Natural killer cell (primary cell): Measurements from ENCODE around the gene MICALL1. TPM values are rescaled to one million over a fixed set of nuclear protein-coding genes. Genes with fewer than 3 reads are reported as not detected.

Experiments used
- ATAC-seq, 3 donors: fragments of 150-1000 bp in 2 of 3; fragments of 200-7000 bp in 1 of 3; cut with Tn5 transposase; 1 replicate in 1 of 3; 2 replicates in 2 of 3; pipeline ENCODE4 v1.10.0; 2021; ENCODE audit warnings: mild to moderate bottlenecking in 2 of 3, moderate library complexity in 2 of 3
- DNase-seq, 2 donors: peaks; one replicate each; pipeline versions ENCODE4 v3.0.0 to v3.0.0-alpha.2; 2013 to 2021; ENCODE audit warnings: mixed read lengths in 1 of 2
- H3K27ac ChIP-seq: one replicate; pipeline ENCODE4 v1.5.1; 2013; ENCODE audit warnings: mild to moderate bottlenecking, low read length
- H3K27me3 ChIP-seq: one replicate; pipeline ENCODE4 v1.6.1; 2013; ENCODE audit warnings: low read length; ENCODE audit not compliant: control insufficient read depth, insufficient read depth
- H3K36me3 ChIP-seq: one replicate; pipeline ENCODE4 v1.6.1; 2013; ENCODE audit warnings: low read length; ENCODE audit not compliant: control insufficient read depth, insufficient read depth
- H3K4me1 ChIP-seq: one replicate; pipeline ENCODE4 v1.6.1; 2013; ENCODE audit warnings: low read length; ENCODE audit not compliant: control insufficient read depth, insufficient read depth
- H3K4me3 ChIP-seq: one replicate; pipeline ENCODE4 v1.5.1; 2013; ENCODE audit warnings: low read length
- H3K9me3 ChIP-seq: one replicate; pipeline ENCODE4 v1.6.1; 2013; ENCODE audit warnings: low read length; ENCODE audit not compliant: control insufficient read depth, insufficient read depth
- H3K27ac Mint-ChIP-seq, 2 donors: one replicate each; pipeline ENCODE4 v1.8.0; 2022; ENCODE audit warnings: mild to moderate bottlenecking in 2 of 2, mixed read lengths in 2 of 2, moderate library complexity in 1 of 2
- H3K27me3 Mint-ChIP-seq, 2 donors: one replicate each; pipeline ENCODE4 v1.8.0; 2022; ENCODE audit warnings: low read depth in 2 of 2, mixed read lengths in 2 of 2
- H3K36me3 Mint-ChIP-seq: one replicate; pipeline ENCODE4 v1.8.0; 2022; ENCODE audit warnings: mixed read lengths
- H3K4me1 Mint-ChIP-seq, 2 donors: one replicate each; pipeline ENCODE4 v1.8.0; 2022; ENCODE audit warnings: mixed read lengths in 2 of 2
- H3K4me3 Mint-ChIP-seq: one replicate; pipeline ENCODE4 v1.8.0; 2022; ENCODE audit warnings: mild to moderate bottlenecking, moderate library complexity, mixed read lengths
- H3K9me3 Mint-ChIP-seq, 2 donors: one replicate each; pipeline ENCODE4 v1.8.0; 2022; ENCODE audit warnings: mixed read lengths in 2 of 2
- WGBS: methylation state at CpG from one replicate; pipeline ENCODE4 v1.1.7; 2013; ENCODE audit warnings: missing lambda C conversion rate; ENCODE audit not compliant: insufficient coverage; 5-methylcytosine and 5-hydroxymethylcytosine counted together
- intact Hi-C: fragments of 100-400 bp; cut with micrococcal nuclease; formaldehyde crosslinking; loops from one replicate; pipeline ENCODE4 v1.14.2; 2022
- total RNA-seq, 4 donors: library from RNA; stranded (reverse); fragments of 120-200 nt in 1 of 4; gene quantifications; one replicate each; pipeline versions ENCODE4 v1.2.3 to v1.2.4, GENCODE V29; 2013 to 2022
- TF ChIP-seq, protein P1 (sequence below): fragments of 200-600 bp; IDR thresholded peaks from one replicate; pipeline ENCODE4 v1.8.0; 2022; ENCODE audit warnings: antibody characterized with exemption

Gene MICALL1
- total RNA-seq, 3 donors from 2014 or later (not counting 1 experiment from before 2014, with no cell fraction given): 24.6 to 34.3 (median 32.4) TPM

DNA sequence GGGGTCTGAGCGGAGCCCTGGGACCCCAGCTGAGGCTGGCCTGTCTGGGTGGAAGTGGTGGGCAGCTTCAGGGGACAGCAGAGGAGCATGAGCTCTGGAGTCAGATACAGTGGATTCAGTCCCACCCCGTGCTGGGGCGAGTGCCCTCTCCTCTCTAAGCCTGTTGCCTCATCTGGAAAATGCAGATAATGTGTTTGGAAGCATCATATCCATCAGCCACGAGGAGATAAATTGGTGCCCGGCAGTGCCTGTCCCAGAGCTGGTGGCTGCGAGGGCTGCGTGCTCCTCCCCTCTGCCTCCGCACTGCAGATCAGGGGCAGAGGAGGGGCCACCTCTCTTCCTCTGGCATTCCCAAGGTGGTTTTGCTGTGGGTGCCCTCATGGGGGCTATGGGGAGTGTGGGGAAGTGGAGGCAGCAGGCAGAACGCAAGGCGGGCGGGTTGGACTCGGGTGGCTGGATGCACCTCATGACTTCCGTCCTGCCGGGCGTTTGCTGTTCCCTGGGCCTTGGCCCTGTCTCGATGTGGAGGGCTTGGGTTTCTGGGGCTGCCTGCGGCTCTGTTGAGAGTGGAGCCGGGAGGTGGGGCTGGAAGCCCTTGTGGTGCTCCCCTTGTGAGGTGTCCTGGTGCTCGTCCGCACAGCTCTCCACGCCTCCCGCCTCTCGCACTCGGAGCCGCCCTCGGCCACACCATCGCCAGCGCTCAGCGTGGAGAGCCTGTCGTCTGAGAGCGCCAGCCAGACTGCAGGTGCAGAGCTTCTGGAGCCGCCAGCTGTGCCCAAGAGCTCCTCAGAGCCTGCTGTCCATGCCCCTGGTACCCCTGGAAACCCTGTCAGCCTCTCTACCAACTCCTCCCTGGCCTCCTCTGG is 20.9 kb downstream of the MICALL1 start:
- no peaks in the 10 kb centered on the region for H3K27me3 Mint-ChIP-seq
- Histone ChIP-seq H3K4me3 (no peak overlapping the region), H3K27ac (no peak overlapping the region), H3K36me3 (peaks cover 47% of the 10 kb centered on the region), H3K9me3 (no peaks in the 10 kb centered on the region), H3K4me1 (no peaks in the 10 kb centered on the region), H3K27me3 (no peaks in the 10 kb centered on the region)
- H3K9me3 Mint-ChIP-seq: no peaks in the 10 kb centered on the region
- intact Hi-C loops: no loop called here
- ATAC-seq (no peak), DNase-seq (no peak)
- no peak overlapping the region for H3K4me3 Mint-ChIP-seq
- no peaks in the 10 kb centered on the region for H3K36me3 Mint-ChIP-seq
- no peak overlapping the region for H3K27ac Mint-ChIP-seq
- H3K4me1 Mint-ChIP-seq: peaks cover 0 to 4% of the 10 kb centered on the region in 2 donors
- TF ChIP-seq, protein P1, sequence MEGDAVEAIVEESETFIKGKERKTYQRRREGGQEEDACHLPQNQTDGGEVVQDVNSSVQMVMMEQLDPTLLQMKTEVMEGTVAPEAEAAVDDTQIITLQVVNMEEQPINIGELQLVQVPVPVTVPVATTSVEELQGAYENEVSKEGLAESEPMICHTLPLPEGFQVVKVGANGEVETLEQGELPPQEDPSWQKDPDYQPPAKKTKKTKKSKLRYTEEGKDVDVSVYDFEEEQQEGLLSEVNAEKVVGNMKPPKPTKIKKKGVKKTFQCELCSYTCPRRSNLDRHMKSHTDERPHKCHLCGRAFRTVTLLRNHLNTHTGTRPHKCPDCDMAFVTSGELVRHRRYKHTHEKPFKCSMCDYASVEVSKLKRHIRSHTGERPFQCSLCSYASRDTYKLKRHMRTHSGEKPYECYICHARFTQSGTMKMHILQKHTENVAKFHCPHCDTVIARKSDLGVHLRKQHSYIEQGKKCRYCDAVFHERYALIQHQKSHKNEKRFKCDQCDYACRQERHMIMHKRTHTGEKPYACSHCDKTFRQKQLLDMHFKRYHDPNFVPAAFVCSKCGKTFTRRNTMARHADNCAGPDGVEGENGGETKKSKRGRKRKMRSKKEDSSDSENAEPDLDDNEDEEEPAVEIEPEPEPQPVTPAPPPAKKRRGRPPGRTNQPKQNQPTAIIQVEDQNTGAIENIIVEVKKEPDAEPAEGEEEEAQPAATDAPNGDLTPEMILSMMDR: no peak
- WGBS: 97% methylated on average over 32 of the region's 32 CpGs

DNA sequence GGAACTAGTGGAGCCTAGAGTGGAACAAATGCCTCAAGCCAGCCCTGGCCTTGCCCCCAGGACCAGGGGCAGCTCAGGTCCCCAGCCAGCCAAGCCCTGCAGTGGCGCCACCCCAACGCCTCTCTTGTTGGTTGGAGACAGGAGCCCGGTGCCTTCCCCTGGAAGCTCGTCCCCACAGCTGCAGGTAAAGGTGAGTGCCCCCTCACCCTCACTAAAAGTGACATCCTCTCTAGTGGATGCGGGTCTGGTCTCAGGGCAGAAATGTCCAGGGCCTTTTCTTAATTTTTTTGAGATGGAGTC is 21.5 kb downstream of the MICALL1 start:
- Histone ChIP-seq H3K27me3 (no peaks in the 10 kb centered on the region), H3K4me3 (no peak overlapping the region), H3K36me3 (peaks cover 49% of the 10 kb centered on the region), H3K4me1 (no peaks in the 10 kb centered on the region), H3K27ac (no peak overlapping the region), H3K9me3 (no peaks in the 10 kb centered on the region)
- H3K36me3 Mint-ChIP-seq: no peaks in the 10 kb centered on the region
- WGBS: over 99% methylated on average over 5 of the region's 5 CpGs
- no peaks in the 10 kb centered on the region for H3K9me3 Mint-ChIP-seq
- no peak for DNase-seq
- H3K4me1 Mint-ChIP-seq: peaks cover 0 to 4% of the 10 kb centered on the region in 2 donors
- intact Hi-C loops: no loop called here
- ATAC-seq: no peak
- TF ChIP-seq, protein P1: no peak
- no peak overlapping the region for H3K4me3 Mint-ChIP-seq
- no peak overlapping the region for H3K27ac Mint-ChIP-seq
- no peaks in the 10 kb centered on the region for H3K27me3 Mint-ChIP-seq

DNA sequence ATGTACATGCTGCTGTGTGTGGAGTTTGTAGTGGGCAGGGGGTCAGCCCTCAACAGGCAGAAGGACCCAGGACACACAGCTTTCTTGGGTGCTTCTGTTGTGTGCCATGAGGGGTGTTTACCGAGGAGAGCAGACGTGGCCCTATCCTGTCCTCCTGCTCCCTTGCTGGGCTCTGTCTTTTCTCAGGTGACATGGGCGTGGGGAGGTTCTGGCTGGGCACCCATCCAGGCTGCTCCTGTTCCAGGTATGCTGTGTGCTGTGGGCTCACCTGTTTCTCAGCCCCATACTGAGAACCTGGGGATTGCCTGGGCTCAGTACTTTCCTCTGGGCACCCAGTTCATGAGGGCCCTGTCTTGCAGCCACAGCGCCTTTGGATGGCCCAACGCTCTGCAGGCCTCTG is 23.3 kb downstream of the MICALL1 start:
- no peak overlapping the region for H3K27ac ChIP-seq
- peaks cover 48% of the 10 kb centered on the region for H3K36me3 ChIP-seq
- no peaks in the 10 kb centered on the region for H3K36me3 Mint-ChIP-seq
- H3K9me3 Mint-ChIP-seq: no peaks in the 10 kb centered on the region
- no peaks in the 10 kb centered on the region for H3K9me3 ChIP-seq
- no peak overlapping the region for H3K4me3 Mint-ChIP-seq
- peaks cover 8 to 17% of the 10 kb centered on the region in 2 donors for H3K4me1 Mint-ChIP-seq
- H3K27ac Mint-ChIP-seq: peak overlapping the region in 1 of 2 donors; percentile 63
- H3K27me3 Mint-ChIP-seq: no peaks in the 10 kb centered on the region
- TF ChIP-seq, protein P1: no peak
- no peak for ATAC-seq
- WGBS: 98% methylated on average over 5 of the region's 5 CpGs
- H3K4me1 ChIP-seq: peaks cover 10% of the 10 kb centered on the region
- intact Hi-C loops: no loop called here
- DNase-seq: no peak
- H3K4me3 ChIP-seq: no peak overlapping the region
- H3K27me3 ChIP-seq: no peaks in the 10 kb centered on the region
